OCI-LY3 (cell line): ENCODE measurements around the gene RNF222.

Source experiments
- H2AFZ ChIP-seq: fragments of 200-600, 300-600 bp; shearing (Covaris generic); 2 replicates; pipeline ENCODE4 v1.6.0; 2014; ENCODE audit warnings: antibody characterized with exemption, low read depth, low read length
- H3K27ac ChIP-seq: fragments of 200-600, 300-600 bp; sonication (generic); 2 replicates; pipeline ENCODE4 v1.5.1; 2014; ENCODE audit warnings: mild to moderate bottlenecking, low read length, moderate library complexity, mixed read lengths
- H3K27me3 ChIP-seq: fragments of 200-600, 300-600 bp; sonication (generic); 2 replicates; pipeline ENCODE4 v1.6.1; 2014; ENCODE audit warnings: low read depth, low read length, mixed read lengths
- H3K36me3 ChIP-seq: fragments of 200-600, 300-600 bp; sonication (generic); replicated peaks from 2 replicates; pipeline ENCODE3; 2014; ENCODE audit warnings: low read depth, low read length, mixed read lengths
- H3K4me1 ChIP-seq: fragments of 300-600, 200-600 bp; sonication (generic); 2 replicates; pipeline ENCODE4 v1.6.1; 2014; ENCODE audit warnings: low read length, mixed read lengths
- H3K4me2 ChIP-seq: fragments of 200-600, 300-600 bp; sonication (generic); 2 replicates; pipeline ENCODE4 v1.6.1; 2014; ENCODE audit warnings: low read length, mixed read lengths
- H3K4me3 ChIP-seq: fragments of 300-600, 200-600 bp; sonication (generic); 2 replicates; pipeline ENCODE4 v1.5.1; 2014; ENCODE audit warnings: antibody characterized with exemption, mild to moderate bottlenecking, low read length, moderate library complexity
- H3K79me2 ChIP-seq: fragments of 300-600, 200-600 bp; shearing (Covaris generic); 2 replicates; pipeline ENCODE4 v1.6.1; 2014; ENCODE audit warnings: mild to moderate bottlenecking, low read length, mixed read lengths
- H3K9ac ChIP-seq: fragments of 300-600, 200-600 bp; shearing (Covaris generic); 2 replicates; pipeline ENCODE4 v1.6.0; 2014; ENCODE audit warnings: mild to moderate bottlenecking, low read length, moderate library complexity
- H3K9me3 ChIP-seq: fragments of 200-600, 300-600 bp; shearing (Covaris generic); 2 replicates; pipeline ENCODE4 v1.6.1; 2014; ENCODE audit warnings: low read length, mixed read lengths; ENCODE audit not compliant: insufficient read depth
- H4K20me1 ChIP-seq: fragments of 200-600, 300-600 bp; sonication (generic); 2 replicates; pipeline ENCODE4 v1.6.1; 2016; ENCODE audit warnings: low read length, mixed read lengths; ENCODE audit not compliant: insufficient read depth
- EZH2phosphoT487 ChIP-seq: fragments of 200-600 bp; shearing (Covaris generic); IDR thresholded peaks from 2 replicates; pipeline ENCODE4 v1.6.1; 2018; ENCODE audit warnings: antibody characterized with exemption, mixed run types, low read depth
- TF ChIP-seq, protein P1 (sequence below): fragments of 200-600, 300-600 bp; sonication (generic); IDR thresholded peaks from 2 replicates; pipeline ENCODE4 v1.5.1; 2014; ENCODE audit warnings: antibody characterized with exemption, low read length, low read depth

The RNF222 gene

DNA sequence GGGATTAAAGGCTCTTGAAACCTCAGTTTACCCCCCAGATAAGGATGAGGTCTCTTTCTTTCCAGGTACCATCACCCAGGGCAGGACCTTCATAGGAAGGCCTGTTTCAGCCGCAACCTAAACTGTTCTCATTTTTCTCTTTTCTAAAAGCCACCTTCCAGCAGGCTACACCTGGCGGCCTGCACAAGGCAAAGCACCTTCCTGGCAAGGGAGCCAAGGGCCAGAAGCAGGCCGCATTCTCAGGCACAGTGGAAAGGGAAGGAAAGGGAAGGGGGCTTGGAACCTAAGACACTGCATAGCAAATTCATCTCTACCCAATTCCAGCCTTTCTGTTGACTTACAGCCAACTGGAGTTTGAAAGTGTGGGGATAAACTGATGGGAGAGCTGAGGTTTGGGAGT is 29.2 kb upstream of the RNF222 start:
- H3K4me1 ChIP-seq = no peaks in the 10 kb centered on the region
- H3K27ac ChIP-seq = no peak overlapping the region
- H3K4me2 ChIP-seq = no peak overlapping the region
- no peaks in the 10 kb centered on the region for H3K79me2 ChIP-seq
- H2AFZ ChIP-seq = no peak overlapping the region
- H3K9ac ChIP-seq = no peak overlapping the region
- TF ChIP-seq, protein P1, sequence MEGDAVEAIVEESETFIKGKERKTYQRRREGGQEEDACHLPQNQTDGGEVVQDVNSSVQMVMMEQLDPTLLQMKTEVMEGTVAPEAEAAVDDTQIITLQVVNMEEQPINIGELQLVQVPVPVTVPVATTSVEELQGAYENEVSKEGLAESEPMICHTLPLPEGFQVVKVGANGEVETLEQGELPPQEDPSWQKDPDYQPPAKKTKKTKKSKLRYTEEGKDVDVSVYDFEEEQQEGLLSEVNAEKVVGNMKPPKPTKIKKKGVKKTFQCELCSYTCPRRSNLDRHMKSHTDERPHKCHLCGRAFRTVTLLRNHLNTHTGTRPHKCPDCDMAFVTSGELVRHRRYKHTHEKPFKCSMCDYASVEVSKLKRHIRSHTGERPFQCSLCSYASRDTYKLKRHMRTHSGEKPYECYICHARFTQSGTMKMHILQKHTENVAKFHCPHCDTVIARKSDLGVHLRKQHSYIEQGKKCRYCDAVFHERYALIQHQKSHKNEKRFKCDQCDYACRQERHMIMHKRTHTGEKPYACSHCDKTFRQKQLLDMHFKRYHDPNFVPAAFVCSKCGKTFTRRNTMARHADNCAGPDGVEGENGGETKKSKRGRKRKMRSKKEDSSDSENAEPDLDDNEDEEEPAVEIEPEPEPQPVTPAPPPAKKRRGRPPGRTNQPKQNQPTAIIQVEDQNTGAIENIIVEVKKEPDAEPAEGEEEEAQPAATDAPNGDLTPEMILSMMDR = no peak
- TF ChIP-seq EZH2phosphoT487 = no peak
- H3K4me3 ChIP-seq = no peak overlapping the region
- no peaks in the 10 kb centered on the region for H3K27me3 ChIP-seq
- no peaks in the 10 kb centered on the region for H3K36me3 ChIP-seq
- no peaks in the 10 kb centered on the region for H4K20me1 ChIP-seq
- H3K9me3 ChIP-seq = no peaks in the 10 kb centered on the region

DNA sequence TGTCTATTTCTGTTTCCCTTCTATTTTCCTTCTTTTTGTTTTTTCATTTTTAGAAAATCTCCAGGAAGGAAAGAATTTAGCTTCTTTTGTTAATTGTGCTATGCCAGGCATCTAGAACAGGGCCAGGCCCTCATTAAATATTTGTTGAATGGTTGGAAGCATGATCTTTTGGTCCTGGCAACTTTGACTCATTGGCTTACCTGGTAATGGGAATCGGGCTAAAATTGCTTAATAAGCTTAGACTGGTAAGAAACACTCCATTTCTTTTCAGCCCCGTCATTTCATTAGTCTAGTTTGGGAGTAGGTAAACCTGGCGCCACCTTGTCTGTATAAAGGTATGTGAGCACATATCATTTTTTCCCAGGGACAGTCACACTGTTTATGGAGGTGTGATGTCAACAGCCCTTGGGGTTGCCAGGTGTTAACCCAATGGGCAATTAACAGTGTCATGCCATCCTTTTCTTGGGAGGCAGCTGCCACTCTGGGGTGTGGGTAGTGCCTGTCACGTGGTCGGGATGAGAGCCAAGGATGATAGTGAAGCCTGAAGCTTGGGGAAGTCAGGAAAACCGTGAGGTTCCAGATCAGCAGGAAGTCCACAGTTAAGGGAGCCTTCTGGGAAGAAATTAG is 28.6 kb upstream of the RNF222 start:
- Histone ChIP-seq H4K20me1 (no peaks in the 10 kb centered on the region), H3K27me3 (no peaks in the 10 kb centered on the region), H3K36me3 (no peaks in the 10 kb centered on the region), H2AFZ (no peak overlapping the region), H3K4me1 (no peaks in the 10 kb centered on the region), H3K9ac (no peak overlapping the region), H3K79me2 (no peaks in the 10 kb centered on the region), H3K4me2 (no peak overlapping the region), H3K27ac (no peak overlapping the region), H3K9me3 (no peaks in the 10 kb centered on the region), H3K4me3 (no peak overlapping the region)
- TF ChIP-seq EZH2phosphoT487 = no peak
- TF ChIP-seq, protein P1 = no peak

DNA sequence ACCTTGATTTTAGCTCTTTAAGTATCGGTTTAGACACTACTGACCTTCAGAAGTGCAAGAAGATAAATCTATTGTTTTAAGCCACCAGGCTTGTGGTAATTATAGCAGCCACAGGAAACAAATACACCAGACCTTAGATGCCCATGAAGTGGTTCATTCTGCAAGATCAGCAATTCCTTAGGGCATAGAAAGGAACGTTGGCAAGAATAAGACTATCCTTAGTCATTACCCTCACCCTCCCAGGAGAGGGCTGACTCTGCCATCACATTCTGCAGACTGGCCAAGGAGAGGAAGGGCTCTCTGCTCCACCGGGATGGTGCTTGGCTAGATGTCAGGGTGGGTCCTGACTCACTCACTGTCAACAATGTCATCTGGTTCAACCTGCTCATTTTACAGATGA is 23.9 kb upstream of the RNF222 start:
- Histone ChIP-seq H3K79me2 (no peaks in the 10 kb centered on the region), H4K20me1 (no peaks in the 10 kb centered on the region), H3K4me3 (no peak overlapping the region), H3K4me2 (no peak overlapping the region), H3K27ac (no peak overlapping the region), H3K27me3 (no peaks in the 10 kb centered on the region), H3K9ac (no peak overlapping the region), H2AFZ (no peak overlapping the region), H3K9me3 (no peaks in the 10 kb centered on the region), H3K4me1 (no peaks in the 10 kb centered on the region), H3K36me3 (no peaks in the 10 kb centered on the region)
- TF ChIP-seq EZH2phosphoT487 = no peak
- TF ChIP-seq, protein P1 = no peak

DNA sequence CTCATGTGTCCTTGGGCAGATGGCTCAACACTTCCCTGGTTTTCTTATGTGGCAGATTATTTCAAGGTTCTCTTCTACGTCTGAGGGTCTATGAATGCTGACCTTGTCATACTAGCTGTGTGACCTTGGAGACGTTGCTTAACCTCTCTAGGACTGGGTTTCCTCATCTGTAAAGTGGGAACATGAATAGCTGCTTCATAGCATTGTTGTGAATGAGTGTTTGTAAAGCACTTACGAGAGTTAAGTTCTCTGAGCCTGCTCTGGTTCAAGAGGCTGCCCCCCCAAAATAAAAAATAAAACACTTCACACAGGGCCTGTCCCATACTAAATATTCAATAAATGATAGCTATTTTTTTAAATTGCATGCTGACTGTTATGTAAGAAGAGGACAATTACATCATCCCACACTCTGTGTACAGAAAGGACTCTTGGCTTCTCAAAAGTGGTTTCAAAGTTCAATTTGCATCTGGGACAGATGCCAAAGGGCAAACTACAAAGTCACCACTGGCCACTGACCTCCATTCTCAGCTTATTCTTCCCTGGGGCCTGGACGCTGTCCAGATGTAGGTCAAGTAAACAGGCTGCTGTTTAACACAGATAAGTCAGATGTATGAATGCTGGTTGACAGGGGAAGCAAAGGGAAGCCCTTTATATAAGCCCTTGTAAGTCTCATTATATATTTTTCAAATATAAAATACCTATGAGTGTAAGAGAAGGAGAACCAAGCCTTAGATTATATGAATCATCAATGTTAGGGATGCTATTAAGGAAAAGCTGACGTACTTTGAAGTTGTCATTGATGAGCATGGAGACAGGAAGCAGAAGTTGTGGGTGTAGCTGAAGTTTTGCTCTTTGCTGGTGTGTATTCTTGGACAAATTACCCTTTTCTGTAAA is 22.7 kb upstream of the RNF222 start:
- Histone ChIP-seq H3K27ac (no peak overlapping the region), H3K4me1 (no peaks in the 10 kb centered on the region), H3K27me3 (no peaks in the 10 kb centered on the region), H3K4me3 (no peak overlapping the region), H3K79me2 (no peaks in the 10 kb centered on the region), H3K36me3 (no peaks in the 10 kb centered on the region), H3K4me2 (no peak overlapping the region), H2AFZ (no peak overlapping the region), H3K9ac (no peak overlapping the region), H3K9me3 (no peaks in the 10 kb centered on the region), H4K20me1 (no peaks in the 10 kb centered on the region)
- TF ChIP-seq EZH2phosphoT487 = no peak
- TF ChIP-seq, protein P1 = no peak
